A172 (cell line): ENCODE data around the gene MSRB3. TPM values are rescaled to one million over a fixed set of nuclear protein-coding genes. Genes with fewer than 3 reads are reported as not detected.

Experiments
- DNase-seq: peaks from one replicate; pipeline ENCODE4 v3.0.0-alpha.2; 2015; ENCODE audit warnings: low spot score
- total RNA-seq: library from RNA; depleted of rRNA; stranded (reverse); fragments of >200 nt; shearing (Covaris generic); gene quantifications from 2 replicates; pipeline ENCODE4 v1.2.3, GENCODE V29; 2014

Gene MSRB3
- total RNA-seq, 1 experiment from 2014 or later = 5.1 TPM

GRCh38 chr12:65392491-65392890 is 114.0 kb downstream of the MSRB3 start:
- no peak for DNase-seq

- DNase-seq = no peak
These were observed 124.7 kb downstream of the MSRB3 start for GRCh38 chr12:65403188-65403587.

GRCh38 chr12:65407388-65408149 is 129.1 kb downstream of the MSRB3 start:
- no peak for DNase-seq

GRCh38 chr12:65408441-65408840 is 130.0 kb downstream of the MSRB3 start:
- no peak for DNase-seq

- DNase-seq = no peak
These were observed 131.2 kb downstream of the MSRB3 start for GRCh38 chr12:65409726-65410125.

- no peak for DNase-seq
These were observed 132.7 kb downstream of the MSRB3 start for GRCh38 chr12:65411171-65411570.

- no peak for DNase-seq
These were observed 136.0 kb downstream of the MSRB3 start for GRCh38 chr12:65414526-65414925.

- no peak for DNase-seq
These were observed 137.3 kb downstream of the MSRB3 start for GRCh38 chr12:65415826-65416225.

GRCh38 chr12:65419284-65420072 is 141.0 kb downstream of the MSRB3 start:
- DNase-seq = no peak

- no peak for DNase-seq
These were observed 142.5 kb downstream of the MSRB3 start for GRCh38 chr12:65420941-65421340.

- no peak for DNase-seq
These were observed 149.2 kb downstream of the MSRB3 start for GRCh38 chr12:65427646-65428045.

DNA sequence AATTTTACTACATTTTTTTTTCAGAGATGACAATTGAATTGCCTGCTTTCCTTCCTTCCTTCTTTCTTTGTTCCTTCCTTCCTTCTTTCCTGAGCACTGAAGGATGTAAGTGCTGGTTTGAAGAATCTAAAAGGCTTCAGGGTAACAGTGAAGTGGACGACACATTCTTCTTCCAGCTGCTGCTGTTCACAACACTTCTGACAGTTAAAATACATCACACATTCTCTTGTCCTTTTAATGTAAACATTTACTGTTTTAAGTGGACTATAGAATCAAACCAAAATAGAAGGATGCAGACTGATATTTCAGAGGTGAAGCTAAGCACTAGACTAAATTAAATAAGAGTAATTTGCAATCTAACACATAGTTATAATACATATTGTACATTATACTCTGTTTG is 151.5 kb downstream of the MSRB3 start:
- DNase-seq = no peak

DNA sequence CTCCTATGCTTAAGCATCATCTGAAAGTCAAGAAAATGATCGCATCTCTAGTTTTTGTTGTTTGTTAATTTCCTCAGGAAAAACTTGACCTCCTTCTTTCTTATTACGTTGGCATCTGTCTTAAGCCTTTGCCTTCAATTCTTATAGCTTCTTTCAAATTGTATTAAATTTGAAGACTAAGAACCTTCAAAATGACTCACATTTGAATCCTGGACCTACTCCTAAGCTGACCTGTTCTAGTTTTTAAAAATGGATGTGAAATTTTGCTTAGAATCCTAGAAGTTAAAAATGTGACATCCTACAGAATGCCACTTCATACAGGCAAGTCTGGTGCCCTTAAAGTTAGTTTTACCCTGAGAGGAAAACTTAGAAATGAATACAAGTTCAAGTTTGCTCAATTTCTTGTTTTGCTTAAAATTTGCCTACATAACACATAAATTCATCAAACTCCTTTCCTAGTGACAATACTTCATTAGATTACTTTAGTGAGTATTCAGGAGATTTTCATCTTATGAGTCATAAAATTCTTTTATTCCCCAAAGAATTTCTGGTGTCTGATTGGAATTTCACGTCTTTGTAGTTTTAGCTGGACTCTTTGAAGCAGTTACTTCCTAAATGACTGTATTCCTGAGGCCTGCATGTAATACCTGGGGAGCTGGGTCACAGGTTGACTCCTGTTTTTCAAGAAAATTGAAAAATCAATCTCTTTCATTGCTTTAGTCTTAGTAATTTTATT is 152.3 kb downstream of the MSRB3 start:
- DNase-seq = peak; percentile 80

DNA sequence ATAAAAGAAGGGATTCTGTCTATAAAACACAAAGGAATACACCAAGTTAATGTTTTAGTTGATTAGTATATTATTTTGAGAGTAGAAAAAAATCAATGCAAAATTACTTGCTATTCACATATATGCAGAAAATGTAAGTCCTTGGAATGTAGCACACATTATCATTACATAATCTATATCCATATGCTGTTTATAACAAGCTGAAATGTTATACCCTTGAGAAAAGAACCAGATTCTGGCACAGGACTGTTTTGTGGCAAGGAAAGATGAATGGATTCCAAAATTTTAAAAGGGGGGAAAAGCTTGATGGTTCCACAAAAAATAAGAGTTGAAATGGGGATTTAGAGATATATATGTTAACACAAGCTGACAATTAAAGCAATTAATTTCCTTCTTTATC is 153.6 kb downstream of the MSRB3 start:
- no peak for DNase-seq

DNA sequence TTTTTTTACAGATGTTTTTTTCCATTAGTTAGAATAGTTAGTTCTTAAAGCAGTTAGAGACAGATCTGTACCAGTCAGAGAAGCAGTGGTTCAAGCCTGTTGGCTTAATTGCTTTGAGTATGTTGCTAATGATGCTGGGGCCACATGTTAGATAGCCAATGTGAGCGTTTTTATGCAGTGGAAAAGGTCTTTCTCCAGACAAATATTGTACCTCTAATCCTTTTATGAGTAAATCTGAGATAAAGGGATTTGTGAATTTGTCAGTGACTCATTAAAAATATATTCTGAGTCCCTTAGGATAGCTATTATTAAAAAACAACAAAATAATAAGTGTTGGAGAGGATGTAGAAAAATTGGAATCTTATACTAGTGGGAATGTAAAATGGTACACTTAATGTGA is 154.2 kb downstream of the MSRB3 start:
- DNase-seq = peak; percentile 52

GRCh38 chr12:65434737-65435136 is 156.3 kb downstream of the MSRB3 start:
- no peak for DNase-seq

- DNase-seq = no peak
These were observed 164.6 kb downstream of the MSRB3 start for GRCh38 chr12:65443038-65443437.

DNA sequence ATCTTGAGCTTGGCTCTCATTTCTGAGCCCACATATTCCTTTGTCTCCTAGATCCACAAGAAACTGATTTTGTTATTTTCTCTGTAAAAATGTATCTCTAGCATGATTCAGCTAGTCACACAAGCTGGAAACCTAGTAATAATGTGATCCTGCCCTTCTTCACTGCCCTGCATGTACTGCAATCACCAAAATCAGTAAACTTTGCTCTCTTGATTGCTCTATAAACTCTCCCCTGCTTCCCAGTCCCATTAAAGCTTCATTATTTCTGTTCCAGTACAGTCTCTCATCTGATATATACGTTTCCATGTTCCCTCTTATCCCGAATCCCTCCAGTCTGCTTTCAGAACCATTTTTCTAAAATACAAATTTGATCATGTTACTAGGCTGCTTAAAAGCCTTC is 166.5 kb downstream of the MSRB3 start:
- no peak for DNase-seq

- no peak for DNase-seq
These were observed 168.4 kb downstream of the MSRB3 start for GRCh38 chr12:65446901-65447300.

DNA sequence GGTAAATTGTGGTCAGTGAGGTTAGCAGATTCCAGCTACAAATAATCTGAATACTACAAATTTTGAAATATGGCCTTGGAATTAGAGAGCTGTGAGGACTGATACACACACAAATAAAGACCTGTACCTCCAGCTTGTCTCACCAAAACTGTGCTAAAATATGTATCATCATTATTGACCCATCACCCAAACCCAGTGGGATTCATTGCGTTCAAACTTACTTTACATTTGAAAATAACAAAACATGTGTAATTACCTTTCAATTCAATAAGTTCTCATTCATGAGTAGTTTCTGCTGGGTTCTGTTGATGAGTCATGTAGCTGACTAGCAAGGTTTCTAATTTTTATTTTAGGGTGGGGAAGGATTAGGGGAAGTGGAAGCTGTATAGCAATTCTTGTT is 170.9 kb downstream of the MSRB3 start:
- no peak for DNase-seq

DNA sequence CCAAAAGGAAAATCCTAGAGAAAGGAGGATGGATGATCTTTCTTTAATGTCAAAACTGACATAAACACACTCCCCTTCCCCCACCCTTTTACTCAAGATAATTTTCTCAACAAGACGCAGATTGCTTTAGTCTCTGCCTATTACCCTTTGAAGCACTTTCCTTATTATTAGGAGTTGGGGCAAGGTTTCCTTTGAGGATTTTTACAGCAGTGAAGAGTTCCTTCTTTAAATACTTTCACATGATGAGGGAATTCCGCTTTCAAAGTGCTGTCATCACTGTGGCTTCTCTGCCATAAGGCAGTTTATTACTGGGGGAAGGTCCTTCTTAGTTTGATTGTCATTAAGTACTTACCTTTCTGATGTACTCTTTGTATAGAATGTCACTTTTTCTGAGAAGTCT is 172.1 kb downstream of the MSRB3 start:
- DNase-seq = no peak

DNA sequence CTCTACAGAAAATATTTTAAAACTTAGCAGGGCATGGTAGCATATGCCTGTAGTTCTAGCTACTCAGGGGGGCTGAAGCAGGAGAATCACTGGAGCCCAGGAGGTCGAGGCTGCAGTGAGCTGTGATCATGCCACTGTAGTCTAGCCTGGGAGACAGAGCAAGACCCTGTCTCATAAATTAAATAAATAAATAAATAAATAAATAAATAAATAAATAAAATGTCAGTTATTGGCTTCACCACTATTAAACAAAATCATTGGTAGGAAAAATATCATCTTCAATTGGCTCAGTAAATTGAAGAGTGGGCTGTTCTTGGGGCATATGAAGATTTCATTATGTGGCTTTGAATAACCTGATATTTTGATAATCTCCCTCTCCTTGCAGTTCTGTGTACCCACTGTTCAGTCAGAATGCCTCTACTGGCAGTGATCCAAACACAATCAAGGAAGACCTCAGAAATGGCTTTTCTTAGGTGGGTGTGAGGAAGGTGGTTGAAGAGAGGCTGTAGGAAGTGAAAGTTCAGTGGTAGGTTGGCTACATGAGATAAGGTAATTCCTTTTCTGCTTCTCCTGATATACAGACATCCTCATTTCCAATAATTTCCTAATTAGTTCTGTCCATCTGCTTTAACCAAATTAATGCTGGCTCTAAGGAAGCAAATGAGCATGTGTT is 175.8 kb downstream of the MSRB3 start:
- no peak for DNase-seq
